Measurements from ENCODE around the gene BEND3. TPM values are rescaled to one million over a fixed set of nuclear protein-coding genes. Genes with fewer than 3 reads are reported as not detected.

BEND3 gene
- total RNA-seq, 1 donor from 2014 or later: 3.1 TPM

- no peaks in the 10 kb centered on the region for H3K27me3 ChIP-seq (ENCODE audit: low read depth)
- H3K4me1 ChIP-seq: no peaks in the 10 kb centered on the region
- H3K36me3 ChIP-seq: no peaks in the 10 kb centered on the region
- DNase-seq (no peak), ATAC-seq (no peak)
- TF ChIP-seq, protein P1, sequence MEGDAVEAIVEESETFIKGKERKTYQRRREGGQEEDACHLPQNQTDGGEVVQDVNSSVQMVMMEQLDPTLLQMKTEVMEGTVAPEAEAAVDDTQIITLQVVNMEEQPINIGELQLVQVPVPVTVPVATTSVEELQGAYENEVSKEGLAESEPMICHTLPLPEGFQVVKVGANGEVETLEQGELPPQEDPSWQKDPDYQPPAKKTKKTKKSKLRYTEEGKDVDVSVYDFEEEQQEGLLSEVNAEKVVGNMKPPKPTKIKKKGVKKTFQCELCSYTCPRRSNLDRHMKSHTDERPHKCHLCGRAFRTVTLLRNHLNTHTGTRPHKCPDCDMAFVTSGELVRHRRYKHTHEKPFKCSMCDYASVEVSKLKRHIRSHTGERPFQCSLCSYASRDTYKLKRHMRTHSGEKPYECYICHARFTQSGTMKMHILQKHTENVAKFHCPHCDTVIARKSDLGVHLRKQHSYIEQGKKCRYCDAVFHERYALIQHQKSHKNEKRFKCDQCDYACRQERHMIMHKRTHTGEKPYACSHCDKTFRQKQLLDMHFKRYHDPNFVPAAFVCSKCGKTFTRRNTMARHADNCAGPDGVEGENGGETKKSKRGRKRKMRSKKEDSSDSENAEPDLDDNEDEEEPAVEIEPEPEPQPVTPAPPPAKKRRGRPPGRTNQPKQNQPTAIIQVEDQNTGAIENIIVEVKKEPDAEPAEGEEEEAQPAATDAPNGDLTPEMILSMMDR (IDR thresholded peaks at IDR 0.05): no peak
- H3K27ac ChIP-seq: no peak overlapping the region
- intact Hi-C loops (cut with DNase I): no loop called here
- no peaks in the 10 kb centered on the region for H3K9me3 ChIP-seq
- no peak overlapping the region for H3K4me3 ChIP-seq
Observed at GRCh38 chr6:107124934-107125348, 9.6 kb upstream of the BEND3 start.

DNA sequence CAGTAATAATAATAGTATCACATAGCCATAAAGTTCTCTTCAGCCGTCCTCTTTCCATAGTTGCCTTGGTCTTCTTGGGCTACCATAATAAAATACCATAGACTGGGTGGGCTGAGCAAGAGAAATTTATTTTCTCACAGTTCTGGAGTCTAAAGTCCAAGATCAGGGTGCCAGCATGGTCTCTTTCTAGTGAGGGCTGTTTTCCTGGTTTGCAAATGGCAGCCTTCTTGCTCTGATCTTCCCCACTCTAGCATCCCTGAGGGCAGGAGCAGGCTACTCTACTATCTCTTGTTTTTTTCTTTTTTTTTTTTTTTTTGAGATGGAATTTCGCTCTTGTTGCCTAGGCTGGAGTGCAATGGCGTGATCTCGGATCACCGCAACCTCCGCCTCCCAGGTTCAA, 8.2 kb upstream of the BEND3 start:
- TF ChIP-seq, protein P1 (IDR thresholded peaks at IDR 0.05): no peak
- H3K4me1 ChIP-seq: no peaks in the 10 kb centered on the region
- no peaks in the 10 kb centered on the region for H3K9me3 ChIP-seq
- intact Hi-C loops (cut with DNase I): no loop called here
- no peak overlapping the region for H3K27ac ChIP-seq
- no peaks in the 10 kb centered on the region for H3K36me3 ChIP-seq
- no peaks in the 10 kb centered on the region for H3K27me3 ChIP-seq (ENCODE audit: low read depth)
- ATAC-seq (no peak), DNase-seq (no peak)
- H3K4me3 ChIP-seq: no peak overlapping the region

DNA sequence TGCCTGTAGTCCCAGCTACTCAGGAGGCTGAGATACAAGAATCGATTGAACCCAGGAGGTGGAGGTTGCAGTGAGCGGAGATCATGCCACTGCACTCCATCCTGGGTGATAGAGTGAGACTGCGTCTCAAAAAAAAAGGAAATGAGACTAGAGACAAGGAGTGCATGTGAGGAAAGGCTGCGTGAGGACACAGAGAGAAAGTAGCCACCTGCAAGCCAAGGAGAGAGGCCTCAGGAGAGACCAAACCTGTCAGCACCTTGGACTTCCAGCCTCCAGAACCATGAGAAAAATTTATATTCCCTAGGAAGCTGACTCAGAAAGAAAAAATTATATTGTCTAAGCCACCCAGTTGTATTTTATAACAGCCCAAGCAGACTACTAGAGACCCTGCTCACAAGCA, 7.4 kb upstream of the BEND3 start:
- no peak overlapping the region for H3K4me3 ChIP-seq
- no peak overlapping the region for H3K27ac ChIP-seq
- no peak for DNase-seq
- intact Hi-C loops (cut with DNase I): no loop called here
- no peak for ATAC-seq
- H3K4me1 ChIP-seq: no peaks in the 10 kb centered on the region
- H3K9me3 ChIP-seq: no peaks in the 10 kb centered on the region
- no peaks in the 10 kb centered on the region for H3K36me3 ChIP-seq
- TF ChIP-seq, protein P1 (IDR thresholded peaks at IDR 0.05): no peak
- peaks cover 3% of the 10 kb centered on the region for H3K27me3 ChIP-seq (ENCODE audit: low read depth)

GRCh38 chr6:107121964-107122495, 6.7 kb upstream of the BEND3 start:
- intact Hi-C loops (cut with DNase I): no loop called here
- TF ChIP-seq, protein P1 (IDR thresholded peaks at IDR 0.05): no peak
- ATAC-seq: no peak

DNA sequence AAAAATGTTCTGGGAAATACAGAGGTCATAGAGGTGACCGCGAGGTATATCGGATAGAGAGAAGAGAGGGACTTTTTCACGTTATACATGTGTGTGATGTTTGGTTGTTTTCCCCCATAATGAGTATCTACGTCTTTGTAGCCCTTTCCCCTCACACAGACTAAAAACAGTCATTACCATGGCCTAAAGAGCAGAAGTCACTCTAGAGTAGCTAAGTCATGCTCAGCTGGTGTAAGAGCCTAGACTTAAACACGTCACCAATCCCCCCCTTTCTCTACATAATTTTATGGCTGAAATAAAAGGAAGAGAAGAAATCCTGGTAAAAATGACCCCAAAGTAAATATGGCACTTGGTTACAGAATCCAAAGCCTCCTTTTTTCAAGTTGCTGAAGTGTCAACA, 6.0 kb upstream of the BEND3 start:
- Histone ChIP-seq H3K9me3 (no peaks in the 10 kb centered on the region), H3K4me3 (no peak overlapping the region), H3K27me3 (ENCODE audit: low read depth) (peaks cover 3% of the 10 kb centered on the region), H3K4me1 (peaks cover 9% of the 10 kb centered on the region), H3K27ac (no peak overlapping the region), H3K36me3 (no peaks in the 10 kb centered on the region)
- TF ChIP-seq, protein P1 (IDR thresholded peaks at IDR 0.05): no peak
- DNase-seq (no peak), ATAC-seq (no peak)
- intact Hi-C loops (cut with DNase I): no loop called here

More at GRCh38 chr6:107121964-107122495, 6.7 kb upstream of the BEND3 start:
- no peaks in the 10 kb centered on the region for H3K9me3 ChIP-seq
- peaks cover 1% of the 10 kb centered on the region for H3K4me1 ChIP-seq
- DNase-seq: no peak
- no peak overlapping the region for H3K27ac ChIP-seq
- peaks cover 3% of the 10 kb centered on the region for H3K27me3 ChIP-seq (ENCODE audit: low read depth)
- no peak overlapping the region for H3K4me3 ChIP-seq
- no peaks in the 10 kb centered on the region for H3K36me3 ChIP-seq

All from lower lobe of right lung (tissue), 2 donors.